Sigmoid colon (tissue), 4 donors: ENCODE data around the gene OR2T3.
"Not testable (repeated sequence)": the region's sequence is repeated elsewhere in the genome, so short reads cannot be mapped to it uniquely, and the experiment has no call there.

Source experiments
- CTCF ChIP-seq, 4 experiments: fragments of 450-650 bp in 3 of 4; fragments of 200-600 bp in 1 of 4; IDR thresholded peaks; one replicate each; pipeline ENCODE4 v1.5.1; 2016 to 2019; ENCODE audit warnings: antibody characterized with exemption in 4 of 4, mild to moderate bottlenecking in 3 of 4, moderate library complexity in 2 of 4
- POLR2A ChIP-seq, 2 donors: fragments of 450-650 bp; IDR thresholded peaks; one replicate each; pipeline ENCODE4 v1.6.1; 2016; ENCODE audit warnings: antibody characterized with exemption in 2 of 2, mild to moderate bottlenecking in 2 of 2, moderate library complexity in 2 of 2
- POLR2AphosphoS5 ChIP-seq, 4 donors: sonication (generic); formaldehyde crosslinking; IDR thresholded peaks; one replicate each; pipeline ENCODE4 v1.6.1; 2017; ENCODE audit warnings: antibody characterized with exemption in 4 of 4

DNA sequence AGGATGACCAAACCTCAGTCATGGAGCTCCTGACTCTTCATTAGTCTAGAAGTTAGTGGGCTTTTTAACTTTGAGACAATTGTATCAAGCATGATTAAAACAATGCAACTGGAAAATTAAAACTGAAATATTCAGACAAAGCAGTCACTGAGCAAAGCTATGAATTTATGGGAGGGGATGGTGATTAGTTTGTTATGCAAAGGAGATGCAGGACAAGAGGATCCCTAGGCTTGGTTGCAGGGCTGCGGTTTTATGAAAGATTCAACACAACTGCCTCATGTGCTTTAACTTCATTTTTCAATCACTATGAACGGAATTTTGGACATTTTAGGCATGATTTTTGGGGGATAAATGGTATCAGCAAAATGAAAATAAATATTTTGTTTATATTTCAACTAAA is 1.0 kb upstream of the OR2T3 start:
- TF ChIP-seq CTCF, POLR2A, POLR2AphosphoS5 (IDR thresholded peaks at IDR 0.05): not testable (repeated sequence)
